GM12891 (cell line): ENCODE data around the gene IQCF6.

ENCODE experiments used
- POLR2A ChIP-seq: IDR thresholded peaks from 2 replicates; pipeline ENCODE4 v1.6.1; 2011; ENCODE audit warnings: low read depth, low read length, control low read depth
- POLR2AphosphoS5 ChIP-seq: IDR thresholded peaks from 2 replicates; pipeline ENCODE4 v1.6.1; 2011; ENCODE audit warnings: low read depth, low read length, control low read depth

GRCh38 chr3:51799879-51800749 lies 21.1 kb upstream of the IQCF6 start:
- no peak for TF ChIP-seq POLR2A
- no peak for TF ChIP-seq POLR2AphosphoS5
